Kidney (tissue), 14 donors: ENCODE results near the gene SPTBN1. TPM values are rescaled to one million over a fixed set of nuclear protein-coding genes. Genes with fewer than 3 reads are reported as not detected.
A peak's percentile ranks its signal among the peaks of the same experiment; 100 is the strongest.

Source experiments
- DNase-seq, 5 donors: peaks; one replicate each; pipeline ENCODE4 v3.0.0-alpha.2; 2013 to 2020
- FAIRE-seq: peaks from 2 replicates; lab custom pipeline; 2012; peaks lifted over from hg19 to GRCh38; lab: Jason Lieb, UNC
- H3K27ac ChIP-seq, 2 donors: one replicate each; pipeline ENCODE4 v1.7.0; 2013; ENCODE audit warnings: low read depth in 2 of 2, low read length in 2 of 2, inconsistent platforms in 1 of 2
- H3K27me3 ChIP-seq: one replicate; pipeline ENCODE4 v1.7.1; 2013; ENCODE audit warnings: low read length, inconsistent platforms; ENCODE audit not compliant: control insufficient read depth, insufficient read depth
- H3K36me3 ChIP-seq, 3 donors: one replicate each; pipeline versions ENCODE4 v1.7.0 to v1.7.1; 2013; ENCODE audit warnings: low read length in 3 of 3, control low read depth in 1 of 3, inconsistent platforms in 1 of 3; ENCODE audit not compliant: insufficient read depth in 3 of 3, control insufficient read depth in 2 of 3
- H3K4me1 ChIP-seq, 3 donors: one replicate each; pipeline versions ENCODE4 v1.7.0 to v1.7.1; 2013; ENCODE audit warnings: low read length in 3 of 3, inconsistent platforms in 1 of 3, low read depth in 1 of 3; ENCODE audit not compliant: control insufficient read depth in 2 of 3, insufficient read depth in 2 of 3
- H3K4me3 ChIP-seq, 3 donors: one replicate each; pipeline versions ENCODE4 v1.7.0 to v1.8.1; 2013; ENCODE audit warnings: low read length in 3 of 3, control low read depth in 1 of 3, inconsistent platforms in 1 of 3
- H3K9ac ChIP-seq, 3 donors: one replicate each; pipeline versions ENCODE4 v1.7.0 to v1.7.1; 2013; ENCODE audit warnings: low read length in 3 of 3, control low read depth in 1 of 3, inconsistent platforms in 1 of 3
- H3K9me3 ChIP-seq, 3 donors: one replicate each; pipeline versions ENCODE4 v1.7.0 to v1.7.1; 2013; ENCODE audit warnings: low read length in 3 of 3, control low read depth in 1 of 3, inconsistent platforms in 1 of 3; ENCODE audit not compliant: control insufficient read depth in 2 of 3, insufficient read depth in 1 of 3
- CTCF ChIP-seq: IDR thresholded peaks from 3 replicates; pipeline ENCODE4 v1.5.1; 2012; ENCODE audit warnings: mild to moderate bottlenecking, moderate library complexity, borderline replicate concordance; ENCODE audit not compliant: insufficient read depth; ENCODE audit errors: extremely low read depth
- intact Hi-C: fragments of 100-400 bp; cut with DNase I; formaldehyde crosslinking; loops from one replicate; pipeline ENCODE4 v1.11.1; 2022
- polyA plus RNA-seq: library from polyadenylated mRNA; stranded (reverse); fragments of 350-450 nt; fragmentation: Illumina TruSeq; extraction: RNeasy Lipid Tissue Mini Kit (QIAGEN cat#74804); gene quantifications from one replicate; pipeline ENCODE4 v1.2.3, GENCODE V29; 2014; ENCODE audit warnings: low read depth, low replicate concordance; ENCODE audit not compliant: insufficient read depth
- total RNA-seq: library from RNA; stranded (reverse); fragmentation: NEBNext Ultra II Directional; extraction: Animal tissue kit (Norgen Biotek cat#: 25700); gene quantifications from one replicate; pipeline ENCODE4 v1.2.1, GENCODE V29; 2021
- donor health status: control.
- donor health status: control.
- donor health status: control.
- donor health status: control.
- donor health status: control.
- donor health status: DM: yes; HTN: yes; CAD: no.
- donor health status: Normal renal cell carcinoma (clear cell type).

Gene SPTBN1
- total and polyA plus RNA-seq, 2 donors from 2014 or later, result 93.2 to 313 TPM

GRCh38 chr2:54706622-54707021 is 250.5 kb downstream of the SPTBN1 start:
- intact Hi-C loops, result loop anchor here (10.0 kb wide), 1 partner anchor 182 kb away; no protein-coding TSS in a partner anchor
- Histone ChIP-seq H3K9ac (no peak overlapping the region), H3K4me3 (no peak overlapping the region), H3K36me3 (no peaks in the 10 kb centered on the region), H3K9me3 (no peaks in the 10 kb centered on the region), H3K27me3 (no peaks in the 10 kb centered on the region), H3K4me1 (peaks cover 0 to 4% (median 0%) of the 10 kb centered on the region in 3 donors), H3K27ac (no peak overlapping the region)
- no peak for TF ChIP-seq CTCF
- no peak for DNase-seq
- no peak for FAIRE-seq

GRCh38 chr2:54708584-54709335 is 252.6 kb downstream of the SPTBN1 start:
- H3K27me3 ChIP-seq, result no peaks in the 10 kb centered on the region
- peak overlapping the region; percentile 75 to 79 for H3K27ac ChIP-seq
- peaks cover 0 to 4% (median 0%) of the 10 kb centered on the region in 3 donors for H3K4me1 ChIP-seq
- H3K36me3 ChIP-seq, result no peaks in the 10 kb centered on the region
- FAIRE-seq, result no peak
- TF ChIP-seq CTCF, result no peak
- DNase-seq, result peak; percentile 70 to 85 (median 72)
- intact Hi-C loops, result loop anchor here (10.0 kb wide), 1 partner anchor 184 kb away; no protein-coding TSS in a partner anchor
- H3K9ac ChIP-seq, result peak overlapping the region in 2 of 3 donors; percentile 29 to 80
- H3K4me3 ChIP-seq, result peak overlapping the region; percentile 24 to 68 (median 67)
- H3K9me3 ChIP-seq, result no peaks in the 10 kb centered on the region

- Histone ChIP-seq H3K9ac (peak overlapping the region in 2 of 3 donors; percentile 29 to 80), H3K27ac (peak overlapping the region; percentile 75 to 79), H3K36me3 (no peaks in the 10 kb centered on the region), H3K4me1 (peaks cover 0 to 4% (median 0%) of the 10 kb centered on the region in 3 donors), H3K9me3 (no peaks in the 10 kb centered on the region), H3K27me3 (no peaks in the 10 kb centered on the region), H3K4me3 (peak overlapping the region; percentile 24 to 68 (median 67))
- TF ChIP-seq CTCF, result no peak
- intact Hi-C loops, result loop anchor here (10.0 kb wide), 1 partner anchor 185 kb away; no protein-coding TSS in a partner anchor
- DNase-seq (peak; percentile 44 to 84 (median 63)), FAIRE-seq (no peak)
Observed at GRCh38 chr2:54709336-54709809, 253.2 kb downstream of the SPTBN1 start.
